ENCODE results near the gene CXorf49B.
"Not testable (repeated sequence)": the region's sequence is repeated elsewhere in the genome, so short reads cannot be mapped to it uniquely, and the experiment has no call there.

CXorf49B gene

DNA sequence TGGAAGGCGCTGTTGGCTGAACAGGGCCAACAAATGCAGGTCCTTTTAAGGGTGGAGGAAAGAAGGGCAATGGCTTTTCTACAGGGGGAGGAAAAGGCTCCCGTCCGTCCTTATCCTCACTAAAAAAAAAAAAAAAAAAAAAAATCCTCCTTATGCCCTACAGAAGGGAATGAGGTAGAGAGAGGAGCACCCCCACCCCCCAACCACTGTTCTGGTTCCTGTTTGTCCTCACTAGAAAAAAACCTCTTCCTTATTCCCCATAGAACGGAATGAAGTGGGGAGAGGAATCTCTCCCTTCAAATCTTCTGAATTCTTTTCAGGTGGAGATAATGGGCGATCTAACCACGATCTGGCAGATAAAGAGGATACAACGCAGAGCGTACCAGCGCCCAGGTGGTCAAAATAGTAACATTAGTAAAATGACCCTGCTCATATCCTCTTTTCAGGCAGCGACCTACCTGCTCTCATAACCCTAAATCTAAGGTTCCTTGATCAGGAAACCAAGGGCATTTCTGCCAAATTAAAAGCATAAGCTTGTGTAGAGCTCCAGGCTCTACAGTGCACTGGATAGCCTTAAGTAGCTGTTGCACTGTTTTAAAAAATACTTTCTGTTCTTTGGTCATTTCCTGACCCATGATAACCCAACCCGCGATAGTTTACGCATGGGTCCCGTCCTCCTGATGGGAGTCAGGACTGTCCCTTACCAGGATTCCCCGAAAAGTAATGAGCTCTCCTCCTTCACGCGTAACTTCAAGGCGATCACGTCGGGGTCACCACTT is 20.6 kb downstream of the CXorf49B start:
- not testable (repeated sequence) for H3K4me3 Mint-ChIP-seq; H3K9me3 Mint-ChIP-seq; H3K4me1 Mint-ChIP-seq; DNase-seq; H3K36me3 Mint-ChIP-seq (ENCODE audit: low read depth); H3K27me3 Mint-ChIP-seq (ENCODE audit: low read depth, poor library complexity); H3K27ac Mint-ChIP-seq

DNA sequence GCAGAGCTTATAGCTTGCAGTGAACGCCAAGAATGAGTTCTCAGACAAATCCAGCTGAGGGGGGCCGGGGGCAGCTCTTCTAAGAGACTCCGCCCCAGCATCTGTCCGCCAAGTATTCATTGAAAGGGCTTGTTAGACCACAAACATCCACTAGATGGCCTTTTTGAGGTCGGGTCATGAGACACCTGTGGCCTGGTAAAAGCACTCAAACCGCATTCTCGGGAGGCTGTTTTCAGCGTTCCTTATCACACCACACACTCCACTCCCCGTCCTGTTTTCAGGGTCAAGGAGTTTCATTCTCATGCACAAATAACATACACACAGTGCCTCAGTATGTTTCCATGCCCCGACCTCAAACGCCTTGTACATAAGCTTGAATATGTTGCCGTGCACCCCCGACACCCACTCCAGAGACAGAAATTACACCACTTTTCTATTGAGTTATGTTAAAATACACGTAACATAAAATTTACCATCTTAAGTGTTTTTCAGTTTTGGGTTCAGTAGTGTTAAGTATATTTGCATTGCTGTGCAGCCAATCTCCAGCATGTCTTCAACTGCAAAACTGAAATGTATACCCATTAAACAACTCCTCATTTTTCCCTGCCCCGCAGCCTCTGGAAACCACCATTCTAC is 21.3 kb downstream of the CXorf49B start:
- not testable (repeated sequence) for H3K4me3 Mint-ChIP-seq; DNase-seq; H3K27ac Mint-ChIP-seq; H3K4me1 Mint-ChIP-seq; H3K9me3 Mint-ChIP-seq; H3K27me3 Mint-ChIP-seq (ENCODE audit: low read depth, poor library complexity); H3K36me3 Mint-ChIP-seq (ENCODE audit: low read depth)

DNA sequence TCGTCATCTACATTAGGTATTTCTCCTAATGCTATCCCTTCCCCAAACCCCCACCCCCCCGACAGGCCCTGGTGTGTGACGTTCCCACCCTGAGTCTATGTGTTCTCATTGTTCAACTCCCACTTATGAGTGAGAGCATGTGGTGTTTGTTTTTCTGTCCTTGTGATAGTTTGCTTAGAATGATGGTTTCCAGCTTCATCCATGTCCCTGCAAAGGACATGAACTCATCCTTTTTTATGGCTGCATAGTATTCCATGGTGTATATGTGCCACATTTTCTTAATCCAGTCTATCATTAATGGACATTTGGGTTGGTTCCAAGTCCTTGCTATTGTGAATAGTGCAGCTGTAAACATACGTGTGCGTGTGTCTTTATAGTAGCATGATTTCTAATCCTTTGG is 43.3 kb downstream of the CXorf49B start:
- not testable (repeated sequence) for H3K27ac Mint-ChIP-seq; DNase-seq; H3K27me3 Mint-ChIP-seq (ENCODE audit: low read depth, poor library complexity); H3K4me3 Mint-ChIP-seq; H3K4me1 Mint-ChIP-seq; H3K36me3 Mint-ChIP-seq (ENCODE audit: low read depth)
- H3K9me3 Mint-ChIP-seq: peaks cover 67% of the 10 kb centered on the region

DNA sequence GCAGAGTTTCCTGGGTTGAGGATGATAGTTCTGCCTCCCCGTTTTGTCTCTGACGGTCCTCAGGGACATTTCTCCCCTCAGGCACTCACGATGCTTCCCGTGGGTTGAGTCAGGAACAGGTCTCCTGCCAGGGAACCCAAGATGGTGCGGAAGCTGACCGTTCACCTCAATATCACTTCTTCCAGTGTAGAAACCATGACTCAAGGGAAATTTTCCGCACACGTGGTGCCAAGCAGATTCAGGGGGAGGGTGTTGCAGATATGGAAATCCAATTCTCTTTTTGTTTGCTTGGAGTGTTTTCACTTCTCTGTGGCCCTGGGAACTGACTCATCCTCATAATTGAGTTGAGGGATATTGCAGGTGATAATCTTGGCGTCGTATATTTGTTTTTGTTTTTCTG is 46.7 kb downstream of the CXorf49B start:
- no peak for DNase-seq
- Mint-ChIP-seq H3K4me1 (no peaks in the 10 kb centered on the region), H3K4me3 (no peak overlapping the region), H3K27me3 (ENCODE audit: low read depth, poor library complexity) (no peaks in the 10 kb centered on the region), H3K36me3 (ENCODE audit: low read depth) (no peaks in the 10 kb centered on the region), H3K9me3 (peaks cover 58% of the 10 kb centered on the region), H3K27ac (no peak overlapping the region)
- TF ChIP-seq, protein P1, sequence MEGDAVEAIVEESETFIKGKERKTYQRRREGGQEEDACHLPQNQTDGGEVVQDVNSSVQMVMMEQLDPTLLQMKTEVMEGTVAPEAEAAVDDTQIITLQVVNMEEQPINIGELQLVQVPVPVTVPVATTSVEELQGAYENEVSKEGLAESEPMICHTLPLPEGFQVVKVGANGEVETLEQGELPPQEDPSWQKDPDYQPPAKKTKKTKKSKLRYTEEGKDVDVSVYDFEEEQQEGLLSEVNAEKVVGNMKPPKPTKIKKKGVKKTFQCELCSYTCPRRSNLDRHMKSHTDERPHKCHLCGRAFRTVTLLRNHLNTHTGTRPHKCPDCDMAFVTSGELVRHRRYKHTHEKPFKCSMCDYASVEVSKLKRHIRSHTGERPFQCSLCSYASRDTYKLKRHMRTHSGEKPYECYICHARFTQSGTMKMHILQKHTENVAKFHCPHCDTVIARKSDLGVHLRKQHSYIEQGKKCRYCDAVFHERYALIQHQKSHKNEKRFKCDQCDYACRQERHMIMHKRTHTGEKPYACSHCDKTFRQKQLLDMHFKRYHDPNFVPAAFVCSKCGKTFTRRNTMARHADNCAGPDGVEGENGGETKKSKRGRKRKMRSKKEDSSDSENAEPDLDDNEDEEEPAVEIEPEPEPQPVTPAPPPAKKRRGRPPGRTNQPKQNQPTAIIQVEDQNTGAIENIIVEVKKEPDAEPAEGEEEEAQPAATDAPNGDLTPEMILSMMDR (IDR thresholded peaks at IDR 0.05): no peak

DNA sequence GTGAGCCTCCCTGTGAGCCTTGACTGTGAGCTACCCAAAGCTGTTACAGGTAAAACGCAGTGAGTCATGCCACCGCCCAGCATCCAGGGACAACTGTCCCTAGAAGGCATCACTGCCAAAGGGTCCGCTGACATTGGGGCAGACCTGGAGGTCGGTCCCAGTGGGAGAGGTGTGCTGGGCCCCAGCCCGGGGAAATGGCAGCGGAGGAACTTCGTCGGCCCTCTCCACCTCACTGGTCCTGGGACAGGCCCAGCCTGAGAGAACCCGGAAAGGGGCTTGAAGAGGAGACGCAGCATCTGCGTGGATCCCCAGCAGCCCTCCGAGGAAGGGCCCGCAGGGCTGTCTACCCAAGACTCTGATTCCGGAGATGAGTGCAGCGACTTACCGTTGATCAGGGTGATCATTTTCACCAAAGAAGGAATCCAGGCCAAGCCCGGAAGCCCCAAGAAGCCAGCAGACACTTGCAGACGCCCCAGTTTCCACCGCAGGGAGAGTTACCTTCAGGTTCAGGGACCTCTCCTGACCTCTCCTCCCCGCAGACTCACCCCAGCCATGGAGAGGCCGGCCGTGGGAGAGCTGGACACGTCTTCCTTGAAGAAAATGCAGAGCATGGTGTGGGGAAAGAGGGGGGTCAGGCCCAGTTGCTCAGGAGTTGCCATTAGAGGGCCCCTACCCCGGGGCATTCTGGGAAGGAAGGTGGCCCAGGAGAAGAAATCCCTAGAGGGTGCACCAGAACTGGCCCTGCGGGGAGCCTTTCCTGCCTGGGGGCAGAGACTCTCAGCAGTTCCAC is 51.2 kb downstream of the CXorf49B start:
- TF ChIP-seq, protein P1 (IDR thresholded peaks at IDR 0.05): no peak
- Mint-ChIP-seq H3K4me3 (no peak overlapping the region), H3K27ac (no peak overlapping the region), H3K36me3 (ENCODE audit: low read depth) (no peaks in the 10 kb centered on the region), H3K4me1 (no peaks in the 10 kb centered on the region), H3K9me3 (peaks cover 71% of the 10 kb centered on the region), H3K27me3 (ENCODE audit: low read depth, poor library complexity) (no peaks in the 10 kb centered on the region)
- no peak for DNase-seq

DNA sequence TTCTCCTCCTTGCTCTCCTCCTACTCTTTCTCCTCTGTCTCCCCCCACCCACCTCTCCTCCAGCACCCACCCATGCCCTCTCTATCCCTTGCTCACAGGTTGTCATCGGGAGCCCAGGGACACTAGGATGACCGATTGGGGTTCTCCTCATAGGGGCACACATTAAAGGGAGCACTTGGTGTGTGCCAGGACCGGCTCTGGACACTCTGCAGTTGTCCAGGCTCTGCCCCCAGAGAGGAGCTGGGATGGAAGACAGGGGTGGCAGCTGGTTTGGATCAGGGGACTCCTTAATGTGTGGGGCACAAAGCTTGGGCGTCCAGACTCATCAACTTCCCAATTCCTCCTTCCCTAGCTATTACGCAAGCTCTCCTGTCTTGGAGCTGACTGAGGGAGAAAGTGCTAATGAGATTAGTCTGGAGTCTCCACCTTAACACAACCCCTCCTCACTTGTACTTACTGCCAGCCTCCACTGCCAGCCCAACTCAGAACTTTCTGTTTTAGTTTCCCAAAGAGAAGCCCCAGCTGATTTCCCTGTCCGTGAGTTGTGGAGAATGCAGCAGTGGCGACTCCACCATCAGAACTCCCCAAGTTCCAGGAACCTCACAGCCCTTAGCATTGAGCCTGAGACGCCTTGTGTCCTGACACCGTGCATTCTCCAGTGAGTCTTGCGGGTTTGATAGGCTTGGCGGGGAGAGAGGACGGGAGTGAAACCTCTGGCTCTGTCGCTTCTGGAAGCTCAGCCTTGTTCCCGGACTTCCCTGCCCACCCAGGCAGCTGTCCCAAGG is 52.2 kb downstream of the CXorf49B start:
- DNase-seq: no peak
- Mint-ChIP-seq H3K9me3 (peaks cover 71% of the 10 kb centered on the region), H3K36me3 (ENCODE audit: low read depth) (no peaks in the 10 kb centered on the region), H3K27ac (no peak overlapping the region), H3K4me1 (no peaks in the 10 kb centered on the region), H3K4me3 (no peak overlapping the region), H3K27me3 (ENCODE audit: low read depth, poor library complexity) (no peaks in the 10 kb centered on the region)
- TF ChIP-seq, protein P1 (IDR thresholded peaks at IDR 0.05): no peak

DNA sequence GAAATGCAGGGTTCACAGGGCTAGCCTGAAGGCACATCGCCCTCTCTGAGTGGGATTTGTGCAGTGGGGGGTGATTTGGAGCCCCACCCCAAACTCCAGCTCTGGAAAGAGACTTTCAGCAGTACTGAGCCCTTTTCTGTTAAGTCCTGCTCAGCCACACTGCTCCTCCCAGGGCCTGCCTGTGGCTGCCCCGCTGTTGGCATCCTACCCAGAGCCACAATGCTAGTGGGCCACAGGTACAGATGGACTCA is 52.7 kb downstream of the CXorf49B start:
- TF ChIP-seq, protein P1 (IDR thresholded peaks at IDR 0.05): no peak
- H3K27me3 Mint-ChIP-seq (ENCODE audit: low read depth, poor library complexity): no peaks in the 10 kb centered on the region
- H3K4me1 Mint-ChIP-seq: no peaks in the 10 kb centered on the region
- no peaks in the 10 kb centered on the region for H3K36me3 Mint-ChIP-seq (ENCODE audit: low read depth)
- H3K9me3 Mint-ChIP-seq: peaks cover 72% of the 10 kb centered on the region
- DNase-seq: no peak
- no peak overlapping the region for H3K4me3 Mint-ChIP-seq
- no peak overlapping the region for H3K27ac Mint-ChIP-seq
